ENCODE results near the gene STAMBPL1.

- TF ChIP-seq CTCF (IDR thresholded peaks at IDR 0.05): no peak
- TF ChIP-seq POLR2AphosphoS5 (IDR thresholded peaks at IDR 0.05; ENCODE audit: low read depth, low read length): no peak
- no peak for TF ChIP-seq SIN3A (IDR thresholded peaks at IDR 0.05; ENCODE audit: borderline replicate concordance, insufficient read depth, low read depth, low read length)
Observed at GRCh38 chr10:88928254-88928653, 48.2 kb downstream of the STAMBPL1 start.
